ENCODE measurements around the gene SCUBE3.

The SCUBE3 gene

DNA sequence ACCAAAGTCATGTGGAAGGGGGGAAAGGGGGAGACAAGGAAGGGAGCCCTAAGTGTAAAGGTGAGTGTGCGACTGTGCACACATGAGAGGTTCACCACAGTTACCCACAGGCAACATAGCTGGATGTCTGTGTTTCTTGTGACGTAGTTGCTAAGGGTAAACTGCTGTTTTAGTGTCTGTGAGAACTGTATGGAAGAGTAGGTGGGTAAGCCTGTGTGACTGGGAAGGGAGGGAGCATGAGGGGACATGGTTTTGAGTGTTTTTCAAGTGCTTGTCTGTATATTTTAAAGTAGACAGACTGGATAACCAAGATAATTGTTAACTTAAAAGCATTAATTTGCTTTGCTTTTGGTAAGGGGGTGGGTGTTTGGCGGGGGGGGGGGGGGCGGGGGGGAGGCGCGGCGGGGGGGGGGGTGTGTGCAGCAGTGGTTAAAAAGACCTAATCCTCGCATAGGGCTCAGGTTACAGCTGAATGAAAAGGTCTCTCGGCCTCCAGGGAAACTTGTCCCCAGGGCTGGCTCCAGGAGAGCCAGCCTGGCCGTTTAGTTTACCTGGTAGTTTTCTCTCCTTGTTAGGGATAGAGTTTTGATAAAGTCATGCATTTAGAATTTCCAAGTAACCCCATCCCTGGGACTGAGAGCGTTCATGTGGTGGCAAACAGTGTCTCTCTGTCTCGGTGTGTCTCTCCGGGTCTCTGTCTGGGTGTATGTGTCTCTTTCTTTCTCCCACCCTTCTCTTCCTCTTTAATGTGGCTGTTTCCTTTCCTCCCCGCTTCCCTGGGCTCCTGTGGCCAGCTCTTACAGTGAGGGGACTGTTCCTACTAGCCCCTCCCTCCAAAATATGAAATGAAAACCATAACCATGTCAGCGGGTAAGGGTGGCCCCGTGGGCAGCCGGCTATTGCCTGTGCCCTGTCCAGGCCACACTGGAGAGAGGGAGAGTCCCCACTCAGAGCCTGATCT is 3.4 kb downstream of the SCUBE3 start:
- TF ChIP-seq MAX (IDR thresholded peaks at IDR 0.05) = no peak
- TF ChIP-seq, protein P1, sequence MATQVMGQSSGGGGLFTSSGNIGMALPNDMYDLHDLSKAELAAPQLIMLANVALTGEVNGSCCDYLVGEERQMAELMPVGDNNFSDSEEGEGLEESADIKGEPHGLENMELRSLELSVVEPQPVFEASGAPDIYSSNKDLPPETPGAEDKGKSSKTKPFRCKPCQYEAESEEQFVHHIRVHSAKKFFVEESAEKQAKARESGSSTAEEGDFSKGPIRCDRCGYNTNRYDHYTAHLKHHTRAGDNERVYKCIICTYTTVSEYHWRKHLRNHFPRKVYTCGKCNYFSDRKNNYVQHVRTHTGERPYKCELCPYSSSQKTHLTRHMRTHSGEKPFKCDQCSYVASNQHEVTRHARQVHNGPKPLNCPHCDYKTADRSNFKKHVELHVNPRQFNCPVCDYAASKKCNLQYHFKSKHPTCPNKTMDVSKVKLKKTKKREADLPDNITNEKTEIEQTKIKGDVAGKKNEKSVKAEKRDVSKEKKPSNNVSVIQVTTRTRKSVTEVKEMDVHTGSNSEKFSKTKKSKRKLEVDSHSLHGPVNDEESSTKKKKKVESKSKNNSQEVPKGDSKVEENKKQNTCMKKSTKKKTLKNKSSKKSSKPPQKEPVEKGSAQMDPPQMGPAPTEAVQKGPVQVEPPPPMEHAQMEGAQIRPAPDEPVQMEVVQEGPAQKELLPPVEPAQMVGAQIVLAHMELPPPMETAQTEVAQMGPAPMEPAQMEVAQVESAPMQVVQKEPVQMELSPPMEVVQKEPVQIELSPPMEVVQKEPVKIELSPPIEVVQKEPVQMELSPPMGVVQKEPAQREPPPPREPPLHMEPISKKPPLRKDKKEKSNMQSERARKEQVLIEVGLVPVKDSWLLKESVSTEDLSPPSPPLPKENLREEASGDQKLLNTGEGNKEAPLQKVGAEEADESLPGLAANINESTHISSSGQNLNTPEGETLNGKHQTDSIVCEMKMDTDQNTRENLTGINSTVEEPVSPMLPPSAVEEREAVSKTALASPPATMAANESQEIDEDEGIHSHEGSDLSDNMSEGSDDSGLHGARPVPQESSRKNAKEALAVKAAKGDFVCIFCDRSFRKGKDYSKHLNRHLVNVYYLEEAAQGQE (IDR thresholded peaks at IDR 0.05; ENCODE audit: low read depth) = no peak
- TF ChIP-seq USF1 (IDR thresholded peaks at IDR 0.05) = no peak
- TF ChIP-seq TCF12 (IDR thresholded peaks at IDR 0.05; ENCODE audit: low read depth) = no peak
- no peak for TF ChIP-seq EGR1 (IDR thresholded peaks at IDR 0.05)

GRCh38 chr6:35218021-35218420 is 4.3 kb downstream of the SCUBE3 start:
- TF ChIP-seq NFIC (IDR thresholded peaks at IDR 0.05) (no peak), YY1 (IDR thresholded peaks at IDR 0.05; ENCODE audit: low read depth) (no peak), TAF1 (IDR thresholded peaks at IDR 0.05; ENCODE audit: low read depth) (no peak), CREB1 (IDR thresholded peaks at IDR 0.05; ENCODE audit: low read depth) (no peak), MAX (IDR thresholded peaks at IDR 0.05) (no peak), FOXM1 (IDR thresholded peaks at IDR 0.05; ENCODE audit: borderline replicate concordance, low read depth) (no peak), EP300 (IDR thresholded peaks at IDR 0.05; ENCODE audit: borderline replicate concordance) (no peak), RAD21 (IDR thresholded peaks at IDR 0.05; ENCODE audit: low read depth) (no peak), TCF12 (IDR thresholded peaks at IDR 0.05; ENCODE audit: low read depth) (no peak), USF1 (IDR thresholded peaks at IDR 0.05) (no peak), ZBTB7A (IDR thresholded peaks at IDR 0.05; ENCODE audit: low read depth) (no peak), TEAD4 (IDR thresholded peaks at IDR 0.05) (no peak), CEBPB (IDR thresholded peaks at IDR 0.05) (no peak), EGR1 (IDR thresholded peaks at IDR 0.05) (no peak)
- TF ChIP-seq, protein P1 (IDR thresholded peaks at IDR 0.05; ENCODE audit: low read depth) = no peak

GRCh38 chr6:35218456-35218855 is 4.7 kb downstream of the SCUBE3 start:
- TF ChIP-seq ZBTB7A (IDR thresholded peaks at IDR 0.05; ENCODE audit: low read depth) = no peak
- no peak for TF ChIP-seq CREB1 (IDR thresholded peaks at IDR 0.05; ENCODE audit: low read depth)
- TF ChIP-seq TAF1 (IDR thresholded peaks at IDR 0.05; ENCODE audit: low read depth) = no peak
- no peak for TF ChIP-seq RAD21 (IDR thresholded peaks at IDR 0.05; ENCODE audit: low read depth)
- no peak for TF ChIP-seq YY1 (IDR thresholded peaks at IDR 0.05; ENCODE audit: low read depth)
- no peak for TF ChIP-seq TCF12 (IDR thresholded peaks at IDR 0.05; ENCODE audit: low read depth)
- TF ChIP-seq NFIC (IDR thresholded peaks at IDR 0.05) = no peak
- no peak for TF ChIP-seq EGR1 (IDR thresholded peaks at IDR 0.05)
- no peak for TF ChIP-seq TEAD4 (IDR thresholded peaks at IDR 0.05)
- TF ChIP-seq MAX (IDR thresholded peaks at IDR 0.05) = no peak
- no peak for TF ChIP-seq CEBPB (IDR thresholded peaks at IDR 0.05)
- TF ChIP-seq, protein P1 (IDR thresholded peaks at IDR 0.05; ENCODE audit: low read depth) = no peak
- TF ChIP-seq EP300 (IDR thresholded peaks at IDR 0.05; ENCODE audit: borderline replicate concordance) = no peak
- no peak for TF ChIP-seq USF1 (IDR thresholded peaks at IDR 0.05)
- no peak for TF ChIP-seq FOXM1 (IDR thresholded peaks at IDR 0.05; ENCODE audit: borderline replicate concordance, low read depth)
